Activated T-cell treated with anti-CD3 and anti-CD28 coated beads, Interleukin-2, amount 50 U/mL, for 4 hours (primary cell): ENCODE measurements around the gene RHO. TPM values are rescaled to one million over a fixed set of nuclear protein-coding genes. Genes with fewer than 3 reads are reported as not detected.

Experiments used
- ATAC-seq, 2 donors: fragments of 200-7000 bp; cut with Tn5 transposase; one replicate each; pipeline ENCODE4 v1.10.0; 2021
- DNase-seq: peaks from one replicate; pipeline ENCODE4 v3.0.0-alpha.2; 2020
- H3K27me3 Mint-ChIP-seq: one replicate; pipeline ENCODE4 v1.8.0; 2021; ENCODE audit warnings: low read depth, mixed read lengths
- H3K36me3 Mint-ChIP-seq: one replicate; pipeline ENCODE4 v1.8.0; 2022; ENCODE audit warnings: mixed read lengths; ENCODE audit not compliant: insufficient read depth
- H3K4me1 Mint-ChIP-seq: one replicate; pipeline ENCODE4 v1.8.0; 2021; ENCODE audit warnings: low read depth, mixed read lengths
- H3K4me3 Mint-ChIP-seq: one replicate; pipeline ENCODE4 v1.8.0; 2021; ENCODE audit warnings: mild to moderate bottlenecking, moderate library complexity, mixed read lengths
- H3K9me3 Mint-ChIP-seq: one replicate; pipeline ENCODE4 v1.8.0; 2021; ENCODE audit warnings: mixed read lengths
- total RNA-seq, 3 donors: library from RNA; stranded (reverse); gene quantifications; one replicate each; pipeline ENCODE4 v1.2.1, GENCODE V29; 2021

The RHO gene
- total RNA-seq, 3 donors from 2014 or later: not detected

- H3K9me3 Mint-ChIP-seq: no peaks in the 10 kb centered on the region
- H3K36me3 Mint-ChIP-seq: no peaks in the 10 kb centered on the region
- H3K4me1 Mint-ChIP-seq: peaks cover 6% of the 10 kb centered on the region
- no peaks in the 10 kb centered on the region for H3K27me3 Mint-ChIP-seq
- DNase-seq (no peak), ATAC-seq (no peak)
- H3K4me3 Mint-ChIP-seq: no peak overlapping the region
Observed at GRCh38 chr3:129561619-129562248, 33.3 kb downstream of the RHO start.

GRCh38 chr3:129562803-129563202 is 34.4 kb downstream of the RHO start:
- H3K4me1 Mint-ChIP-seq: peaks cover 5% of the 10 kb centered on the region
- H3K27me3 Mint-ChIP-seq: no peaks in the 10 kb centered on the region
- no peaks in the 10 kb centered on the region for H3K36me3 Mint-ChIP-seq
- DNase-seq: no peak
- H3K4me3 Mint-ChIP-seq: no peak overlapping the region
- H3K9me3 Mint-ChIP-seq: no peaks in the 10 kb centered on the region
- ATAC-seq: no peak

- peaks cover 4% of the 10 kb centered on the region for H3K4me1 Mint-ChIP-seq
- DNase-seq: no peak
- ATAC-seq: no peak
- no peak overlapping the region for H3K4me3 Mint-ChIP-seq
- H3K36me3 Mint-ChIP-seq: no peaks in the 10 kb centered on the region
- no peaks in the 10 kb centered on the region for H3K27me3 Mint-ChIP-seq
- H3K9me3 Mint-ChIP-seq: no peaks in the 10 kb centered on the region
Observed at GRCh38 chr3:129563332-129563731, 34.9 kb downstream of the RHO start.

GRCh38 chr3:129563850-129564535 is 35.6 kb downstream of the RHO start:
- Mint-ChIP-seq H3K4me3 (no peak overlapping the region), H3K4me1 (peaks cover 3% of the 10 kb centered on the region), H3K9me3 (no peaks in the 10 kb centered on the region), H3K36me3 (no peaks in the 10 kb centered on the region), H3K27me3 (no peaks in the 10 kb centered on the region)
- DNase-seq: no peak
- ATAC-seq: no peak

GRCh38 chr3:129564981-129565644 is 36.7 kb downstream of the RHO start:
- ATAC-seq (no peak), DNase-seq (no peak)
- Mint-ChIP-seq H3K36me3 (no peaks in the 10 kb centered on the region), H3K9me3 (no peaks in the 10 kb centered on the region), H3K4me3 (no peak overlapping the region), H3K27me3 (no peaks in the 10 kb centered on the region), H3K4me1 (peaks cover 3% of the 10 kb centered on the region)

GRCh38 chr3:129565902-129566301 is 37.5 kb downstream of the RHO start:
- H3K4me1 Mint-ChIP-seq: peaks cover 3% of the 10 kb centered on the region
- no peak for ATAC-seq
- no peak overlapping the region for H3K4me3 Mint-ChIP-seq

GRCh38 chr3:129567176-129567705 is 38.8 kb downstream of the RHO start:
- H3K36me3 Mint-ChIP-seq: peaks cover 2% of the 10 kb centered on the region
- peaks cover 3% of the 10 kb centered on the region for H3K4me1 Mint-ChIP-seq
- ATAC-seq: no peak
- H3K9me3 Mint-ChIP-seq: no peaks in the 10 kb centered on the region
- no peaks in the 10 kb centered on the region for H3K27me3 Mint-ChIP-seq
- DNase-seq: no peak
- no peak overlapping the region for H3K4me3 Mint-ChIP-seq

More at GRCh38 chr3:129565902-129566301, 37.5 kb downstream of the RHO start:
- Mint-ChIP-seq H3K9me3 (no peaks in the 10 kb centered on the region), H3K36me3 (no peaks in the 10 kb centered on the region), H3K27me3 (no peaks in the 10 kb centered on the region)
- DNase-seq: no peak

GRCh38 chr3:129567939-129568338 is 39.5 kb downstream of the RHO start:
- ATAC-seq (no peak), DNase-seq (no peak)
- H3K9me3 Mint-ChIP-seq: no peaks in the 10 kb centered on the region
- H3K36me3 Mint-ChIP-seq: peaks cover 2% of the 10 kb centered on the region
- H3K4me1 Mint-ChIP-seq: peaks cover 3% of the 10 kb centered on the region
- no peak overlapping the region for H3K4me3 Mint-ChIP-seq
- no peaks in the 10 kb centered on the region for H3K27me3 Mint-ChIP-seq

GRCh38 chr3:129569856-129570255 is 41.4 kb downstream of the RHO start:
- no peak for DNase-seq
- no peak for ATAC-seq
- H3K4me1 Mint-ChIP-seq: peaks cover 5% of the 10 kb centered on the region
- H3K4me3 Mint-ChIP-seq: no peak overlapping the region
- no peaks in the 10 kb centered on the region for H3K9me3 Mint-ChIP-seq
- H3K36me3 Mint-ChIP-seq: peaks cover 2% of the 10 kb centered on the region
- no peaks in the 10 kb centered on the region for H3K27me3 Mint-ChIP-seq

GRCh38 chr3:129571605-129572547 is 43.4 kb downstream of the RHO start:
- H3K9me3 Mint-ChIP-seq: no peaks in the 10 kb centered on the region
- peaks cover 25% of the 10 kb centered on the region for H3K4me1 Mint-ChIP-seq
- H3K27me3 Mint-ChIP-seq: no peaks in the 10 kb centered on the region
- no peak overlapping the region for H3K4me3 Mint-ChIP-seq
- ATAC-seq (no peak), DNase-seq (no peak)
- peaks cover 2% of the 10 kb centered on the region for H3K36me3 Mint-ChIP-seq

GRCh38 chr3:129572603-129573002 is 44.2 kb downstream of the RHO start:
- Mint-ChIP-seq H3K4me1 (peaks cover 28% of the 10 kb centered on the region), H3K27me3 (no peaks in the 10 kb centered on the region), H3K4me3 (no peak overlapping the region), H3K36me3 (peaks cover 2% of the 10 kb centered on the region), H3K9me3 (no peaks in the 10 kb centered on the region)
- no peak for DNase-seq
- ATAC-seq: no peak

GRCh38 chr3:129573493-129573892 is 45.1 kb downstream of the RHO start:
- DNase-seq (no peak), ATAC-seq (no peak)
- H3K36me3 Mint-ChIP-seq: peaks cover 2% of the 10 kb centered on the region
- no peaks in the 10 kb centered on the region for H3K27me3 Mint-ChIP-seq
- no peaks in the 10 kb centered on the region for H3K9me3 Mint-ChIP-seq
- H3K4me1 Mint-ChIP-seq: peaks cover 33% of the 10 kb centered on the region
- no peak overlapping the region for H3K4me3 Mint-ChIP-seq

- ATAC-seq (no peak), DNase-seq (no peak)
- H3K36me3 Mint-ChIP-seq: peaks cover 2% of the 10 kb centered on the region
- H3K4me3 Mint-ChIP-seq: no peak overlapping the region
- peaks cover 39% of the 10 kb centered on the region for H3K4me1 Mint-ChIP-seq
- no peaks in the 10 kb centered on the region for H3K27me3 Mint-ChIP-seq
- H3K9me3 Mint-ChIP-seq: no peaks in the 10 kb centered on the region
Observed at GRCh38 chr3:129574206-129574605, 45.8 kb downstream of the RHO start.
